CD4-positive, alpha-beta T cell treated with Interleukin-15 for 4 hours (primary cell): ENCODE measurements around the gene SMAP2.
"Not testable (repeated sequence)": the region's sequence is repeated elsewhere in the genome, so short reads cannot be mapped to it uniquely, and the experiment has no call there.

Experiments used
- DNase-seq: peaks from one replicate; pipeline ENCODE4 v3.0.0-alpha.2; 2020; ENCODE audit warnings: low spot score

The SMAP2 gene

DNA sequence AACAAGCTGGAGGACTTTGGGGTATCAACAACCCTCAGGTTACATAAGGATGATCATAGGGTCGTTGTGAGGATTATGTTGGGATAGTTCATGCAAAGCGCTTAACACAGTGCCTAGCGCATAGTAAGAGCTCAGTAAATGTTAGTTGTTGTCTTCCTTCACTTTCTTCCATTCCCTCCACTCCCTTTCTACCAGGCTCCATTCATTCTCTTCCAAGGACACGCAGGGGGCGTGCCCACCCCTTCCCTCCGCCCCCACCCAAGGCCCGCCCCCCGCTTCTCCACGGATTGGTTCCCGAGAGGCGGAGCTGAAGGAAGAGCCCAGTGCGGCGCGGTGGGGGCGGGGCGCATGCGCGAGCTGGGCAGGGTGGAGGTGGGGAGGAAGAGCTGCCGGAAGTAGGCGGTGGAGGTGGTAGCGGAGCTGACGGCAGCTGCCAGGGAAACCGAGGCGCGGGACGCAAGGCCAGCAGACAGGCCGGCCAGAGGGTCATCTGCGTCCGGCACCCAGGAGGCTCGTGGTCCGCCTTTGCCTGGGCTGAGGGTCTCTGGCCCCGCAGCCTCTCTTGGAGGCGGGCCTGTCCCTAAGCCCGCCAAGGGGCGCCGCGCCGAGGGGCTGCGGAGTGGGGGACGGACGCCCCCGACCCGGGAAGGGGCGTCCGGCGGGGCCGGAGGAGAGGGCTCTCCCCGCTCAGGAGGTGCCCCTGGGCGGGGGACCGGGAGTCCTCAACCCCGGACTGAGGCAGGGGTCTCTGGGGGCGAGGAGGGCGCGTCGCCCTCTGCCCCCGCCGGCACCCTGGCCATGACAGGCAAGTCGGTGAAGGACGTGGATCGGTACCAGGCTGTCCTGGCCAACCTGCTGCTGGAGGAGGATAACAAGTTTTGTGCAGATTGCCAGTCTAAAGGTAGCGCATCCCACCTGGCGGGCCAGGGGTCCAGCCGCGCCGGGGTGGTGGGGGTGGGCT is at the start of gene SMAP2:
TSS of gene SMAP2 (plus strand) at position 405 of the 961 bp plus-strand sequence. CDS start at position 799, 394 bp downstream.
- DNase-seq: peak; percentile 95

DNA sequence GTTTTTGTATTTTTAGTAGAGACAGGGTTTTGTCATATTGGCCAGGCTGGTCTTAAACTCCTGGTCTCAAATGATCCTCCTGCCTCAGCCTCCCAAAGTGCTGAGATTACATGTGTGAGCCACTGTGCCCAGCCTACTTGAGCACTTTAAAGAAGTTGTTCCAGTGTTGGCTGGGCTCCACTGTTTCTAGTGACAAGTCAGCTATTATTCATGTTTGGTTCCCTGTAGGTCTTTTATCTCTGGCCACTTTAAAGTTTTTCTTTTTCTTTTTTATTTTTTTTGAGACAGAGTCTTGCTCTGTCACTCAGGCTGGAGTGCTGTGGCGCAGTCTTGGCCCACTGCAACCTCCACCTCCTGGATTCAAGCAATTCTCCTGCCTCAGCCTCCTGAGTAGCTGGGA is 42.1 kb upstream of the SMAP2 start:
- not testable (repeated sequence) for DNase-seq

DNA sequence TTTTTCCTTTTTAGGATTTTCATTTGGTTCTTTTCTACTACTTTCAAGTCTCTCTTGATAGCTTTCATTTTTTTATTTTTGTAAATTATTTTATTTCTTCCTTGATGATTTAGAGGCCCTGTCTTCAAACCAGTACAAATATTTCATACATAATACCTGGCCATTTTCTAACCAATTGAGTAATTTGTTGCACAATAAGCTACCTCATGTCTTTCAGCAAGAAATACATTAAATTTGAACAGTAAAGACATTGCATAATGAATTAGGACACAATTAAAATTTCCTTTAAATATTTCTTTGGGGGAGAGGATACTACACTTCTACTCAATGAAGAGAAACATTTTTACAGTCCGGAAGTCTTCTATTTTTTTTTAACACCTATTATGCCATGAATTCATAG is 40.8 kb upstream of the SMAP2 start:
- DNase-seq: no peak

DNA sequence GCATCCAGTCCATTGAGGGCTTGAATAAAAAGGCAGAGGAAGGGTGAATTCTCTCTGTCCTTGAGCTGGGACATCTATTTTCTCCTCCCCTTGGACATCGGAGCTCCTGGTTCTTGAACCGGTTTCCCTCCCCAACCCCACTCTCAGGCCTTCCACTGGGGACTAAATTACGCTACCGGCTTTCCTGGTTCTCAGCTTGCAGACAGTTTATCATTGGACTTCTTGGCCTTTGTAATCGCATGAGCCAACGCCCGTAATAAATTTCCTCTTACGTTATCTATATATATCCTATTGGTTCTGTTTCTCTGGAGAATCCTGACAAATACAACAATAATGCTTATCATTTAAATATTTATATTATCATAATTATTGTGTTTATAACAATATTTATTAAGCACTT is 36.1 kb upstream of the SMAP2 start:
- DNase-seq: no peak

DNA sequence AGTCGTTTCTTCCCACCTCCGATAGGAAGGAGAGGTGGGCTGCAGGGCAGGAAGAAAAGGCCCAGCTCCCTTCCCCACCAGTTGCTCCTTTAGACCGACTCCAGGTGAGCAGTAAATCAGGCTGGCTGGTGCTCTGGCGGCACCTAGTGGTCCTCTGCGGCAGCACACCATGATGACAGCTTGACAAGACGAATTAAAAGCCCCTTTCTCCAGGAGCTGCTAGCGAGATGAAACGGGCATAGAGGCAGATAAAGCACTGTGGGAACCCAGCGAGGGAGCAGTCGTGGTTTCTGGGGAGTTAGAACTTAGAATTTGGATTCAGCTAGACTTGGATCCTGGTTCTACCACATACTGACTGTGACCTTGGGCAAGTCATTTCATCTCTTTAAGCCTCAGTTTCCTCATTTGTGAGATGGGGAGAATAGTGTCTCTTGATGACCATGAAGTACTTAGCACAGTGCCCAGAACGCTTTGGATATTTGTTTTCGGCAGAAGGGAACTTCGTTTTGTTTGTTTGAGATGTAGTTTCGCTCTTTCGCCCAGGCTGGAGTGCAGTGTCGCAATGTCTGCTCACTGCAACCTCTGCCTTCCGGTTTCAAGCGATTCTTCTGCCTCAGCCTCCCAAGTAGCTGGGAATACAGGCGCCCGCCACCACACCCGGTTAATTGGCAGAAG is 34.6 kb upstream of the SMAP2 start:
- DNase-seq: peak; percentile 92

DNA sequence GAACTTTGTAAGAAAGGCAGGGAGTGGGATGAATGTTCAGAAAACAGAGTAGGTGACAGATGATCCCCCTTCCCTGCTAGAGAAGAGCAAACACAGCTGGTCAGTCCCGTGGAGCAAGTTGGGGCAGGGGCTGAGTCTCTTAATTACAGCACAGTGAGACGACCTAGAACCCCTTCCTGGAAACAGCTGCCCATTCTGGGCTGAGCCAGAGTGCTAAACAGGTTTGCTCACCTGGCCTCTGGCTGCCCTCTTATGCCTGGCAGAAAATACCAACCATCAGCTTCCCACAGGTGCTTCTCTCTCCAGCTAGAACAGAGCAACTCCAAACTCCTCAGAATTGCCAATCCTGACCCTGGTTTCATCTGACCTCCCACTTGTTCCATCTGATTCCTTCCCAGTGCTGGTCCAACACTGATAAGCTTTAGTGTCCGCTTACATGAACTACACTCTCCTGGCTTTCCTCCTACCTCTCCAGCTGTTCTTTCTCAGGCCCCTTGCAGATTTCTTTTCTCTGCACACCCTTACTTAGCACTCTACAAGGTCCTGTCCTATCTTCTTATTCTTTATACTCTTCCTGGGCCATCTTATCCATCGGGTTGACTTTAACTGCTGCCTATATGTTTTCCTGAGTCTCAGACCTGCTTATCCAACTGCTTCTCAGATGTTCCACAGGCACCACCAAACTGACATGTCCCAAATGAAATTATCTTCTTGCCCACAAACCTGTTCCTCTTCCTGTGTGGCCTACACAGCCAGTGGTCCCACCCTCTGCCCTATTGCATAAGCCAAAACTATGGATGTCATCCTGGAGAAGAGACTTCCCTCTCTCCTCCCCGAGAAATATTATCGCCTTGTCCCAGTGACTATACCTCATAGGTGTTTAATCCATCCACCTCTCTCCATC is 33.9 kb upstream of the SMAP2 start:
- no peak for DNase-seq

DNA sequence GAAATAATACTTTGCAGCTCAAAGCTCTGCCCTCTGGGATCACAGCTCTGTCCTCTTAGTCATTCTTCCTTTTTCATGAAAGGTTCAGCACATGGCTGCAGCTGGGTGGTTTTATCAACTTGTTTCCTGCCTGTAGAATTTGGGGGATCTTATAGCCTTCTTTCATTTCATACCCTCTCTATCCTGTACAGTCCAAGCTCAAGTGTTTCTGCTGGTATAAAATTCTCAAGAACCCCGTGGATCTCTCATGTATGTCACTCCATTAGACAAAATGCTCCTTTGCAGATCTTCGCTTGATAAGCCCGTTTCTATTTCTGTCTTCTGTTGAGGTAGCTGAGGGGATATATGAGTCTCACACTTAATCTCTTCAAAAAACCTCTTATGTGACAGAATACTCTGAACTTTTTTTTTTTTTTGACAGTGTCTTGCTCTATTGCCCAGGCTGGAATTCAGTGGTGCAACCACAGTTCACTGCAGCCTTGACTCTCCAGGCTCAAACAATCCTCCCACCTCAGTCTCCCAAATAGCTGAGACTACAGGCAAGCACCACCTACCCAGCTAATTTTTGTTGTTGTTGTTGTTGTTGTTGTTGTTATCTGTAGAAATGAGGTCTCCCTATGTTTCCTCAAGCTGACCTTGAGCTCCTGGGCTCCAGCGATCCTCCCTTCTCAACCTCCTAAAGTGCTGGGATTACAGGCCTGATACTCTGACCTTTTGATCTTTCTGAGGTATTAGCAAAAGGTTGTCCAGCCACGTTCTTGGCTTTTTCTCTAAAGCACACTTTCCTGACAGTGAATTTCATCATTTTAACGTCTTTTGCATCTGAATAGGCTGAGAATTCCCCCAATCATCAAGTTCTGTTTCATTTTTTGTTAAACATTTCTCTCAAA is 31.8 kb upstream of the SMAP2 start:
- DNase-seq: no peak

DNA sequence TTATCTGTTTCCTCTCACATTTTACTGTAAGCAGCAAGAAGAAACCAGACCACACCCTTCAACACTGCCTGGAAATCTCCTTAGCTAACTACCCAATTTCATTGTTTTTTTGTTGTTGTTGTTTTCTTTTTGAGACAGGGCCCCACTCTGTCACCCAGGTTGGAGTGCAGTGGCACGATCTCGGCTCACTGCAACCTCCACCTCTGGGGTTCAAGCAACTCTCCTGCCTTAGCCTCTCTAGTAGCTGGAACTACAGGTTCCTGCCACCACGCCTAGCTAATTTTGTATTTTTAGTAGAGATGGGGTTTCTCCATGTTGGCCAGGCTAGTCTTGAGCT is 31.2 kb upstream of the SMAP2 start:
- not testable (repeated sequence) for DNase-seq

DNA sequence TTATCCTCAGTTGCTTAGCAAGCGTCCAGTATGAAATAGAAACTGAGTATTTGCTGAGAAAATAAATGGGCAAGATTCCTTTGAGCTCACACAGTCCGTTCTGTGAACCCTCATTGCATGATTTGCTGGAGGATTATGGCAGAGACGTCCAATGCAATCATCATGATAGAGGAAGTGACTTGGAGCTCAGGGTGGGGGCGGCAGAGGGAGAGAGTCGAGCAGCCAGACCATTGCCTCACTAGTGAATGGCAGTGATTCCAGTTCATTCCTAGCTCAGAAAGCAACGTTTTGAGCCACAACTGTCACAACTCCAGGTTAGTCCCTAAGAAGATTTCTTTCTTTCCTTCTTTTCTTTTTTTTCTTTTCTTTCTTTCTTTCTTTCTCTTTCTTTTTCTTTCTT is 28.9 kb upstream of the SMAP2 start:
- DNase-seq: no peak

DNA sequence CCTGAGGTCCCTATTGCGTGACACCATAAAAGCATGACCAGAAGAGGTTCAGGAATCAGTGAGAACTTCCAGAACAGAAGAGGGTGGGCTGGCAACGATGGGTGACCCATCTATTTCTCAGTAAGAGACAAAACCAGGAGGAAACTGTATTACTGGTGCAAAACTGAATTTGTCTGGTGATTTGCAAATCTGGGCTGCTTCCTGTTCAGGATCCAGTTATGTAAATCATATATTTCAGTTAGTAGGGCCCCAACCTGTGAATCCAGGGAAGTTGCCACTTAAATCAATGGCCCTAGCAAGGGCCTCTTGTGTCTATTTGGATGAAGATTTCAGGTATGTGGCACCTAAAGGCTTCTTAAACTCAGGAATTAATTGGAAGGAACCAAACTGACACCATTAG is 23.1 kb upstream of the SMAP2 start:
- no peak for DNase-seq

DNA sequence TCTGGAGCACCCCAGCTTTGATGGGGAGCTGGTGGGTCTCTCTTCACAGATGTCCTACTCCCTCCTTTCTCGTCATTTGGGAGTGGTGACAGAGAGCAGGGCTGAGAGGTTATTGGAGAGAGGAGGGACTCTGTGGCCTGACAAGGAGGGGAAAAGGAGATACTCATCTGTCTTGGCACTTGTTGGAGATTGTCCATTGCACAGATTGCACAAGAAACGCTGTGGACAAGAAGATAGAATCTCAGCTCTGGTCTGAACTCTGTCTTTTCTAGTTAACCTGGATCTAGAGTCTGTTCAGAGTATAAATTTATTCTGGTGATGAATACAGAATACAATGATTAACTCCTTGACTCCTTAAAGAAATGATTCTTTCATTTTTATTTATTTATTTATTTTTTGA is 22.4 kb upstream of the SMAP2 start:
- DNase-seq: no peak

DNA sequence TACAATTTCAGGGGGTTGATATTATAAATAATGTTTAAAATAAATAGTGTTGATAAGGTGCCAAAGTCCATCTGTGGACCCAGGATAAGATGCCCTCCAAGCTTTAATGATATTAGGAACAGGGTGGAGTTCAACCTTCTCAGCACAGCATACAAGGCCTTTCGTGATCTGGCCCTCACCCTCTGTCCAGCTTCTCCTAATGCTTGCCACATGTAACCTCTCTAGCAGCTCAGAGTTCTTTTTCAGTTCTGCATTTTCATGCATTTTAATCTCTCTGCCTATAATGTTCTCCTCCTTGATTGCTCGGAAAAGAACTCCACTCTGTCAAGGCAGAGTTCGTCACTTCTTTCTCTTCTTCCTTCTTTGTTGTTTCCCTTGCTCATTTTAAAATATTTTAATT is 21.4 kb upstream of the SMAP2 start:
- no peak for DNase-seq

DNA sequence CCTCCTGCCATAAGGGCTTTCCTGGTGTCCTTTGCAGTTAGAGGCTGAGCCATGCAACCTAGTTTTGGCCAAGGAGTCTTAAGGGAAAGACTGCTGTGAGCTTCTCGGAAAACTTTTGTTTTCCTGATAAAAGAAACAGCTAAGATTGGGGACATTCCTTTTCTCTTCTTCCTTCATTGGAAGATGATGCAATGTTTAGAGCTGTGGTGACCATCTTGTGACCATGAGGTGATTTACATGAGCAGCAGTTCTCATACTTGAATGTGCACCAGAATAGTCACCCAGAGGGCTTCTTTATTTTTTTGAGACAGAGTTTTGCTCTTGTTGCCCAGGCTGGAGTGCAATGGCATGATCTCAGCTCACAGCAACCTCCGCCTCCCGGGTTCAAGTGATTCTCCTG is 20.4 kb upstream of the SMAP2 start:
- DNase-seq: no peak

DNA sequence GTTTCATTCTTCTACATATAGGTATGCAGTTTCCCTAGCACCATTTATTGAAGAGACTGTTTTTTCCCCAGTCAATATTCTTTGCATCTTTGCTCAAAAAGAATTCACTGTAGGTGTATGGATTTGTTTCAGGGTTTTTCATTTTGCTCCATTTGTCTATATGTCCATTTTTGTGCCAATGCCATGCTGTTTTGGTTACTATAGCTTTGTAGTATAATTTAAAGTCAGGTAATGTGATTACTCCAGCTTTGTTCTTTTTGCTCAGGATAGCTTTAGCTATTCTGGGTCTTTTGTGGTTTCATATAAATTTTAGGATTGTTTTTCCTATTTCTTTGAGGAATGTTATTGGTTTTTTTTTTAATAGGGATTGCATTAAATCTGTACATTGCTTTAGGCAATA is 15.9 kb upstream of the SMAP2 start:
- DNase-seq: no peak

DNA sequence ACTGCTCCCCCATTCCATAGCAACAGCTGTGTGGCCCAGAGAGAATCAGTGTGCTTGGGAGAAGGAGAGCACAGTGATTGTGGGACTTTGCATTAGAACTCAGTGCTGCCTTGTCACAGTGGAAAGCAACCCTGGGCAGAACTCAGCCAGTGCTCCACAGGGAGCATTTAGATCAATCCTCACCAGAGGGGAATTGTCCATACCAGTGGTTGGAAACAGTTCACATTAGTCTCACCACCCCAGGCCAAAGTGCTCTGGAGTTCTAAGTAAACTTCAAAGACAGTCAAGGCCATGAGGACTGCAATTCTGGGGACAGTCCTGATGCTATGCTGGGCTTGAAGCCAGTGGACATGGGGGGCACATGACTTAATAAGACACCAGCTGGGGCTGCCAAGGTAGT is 12.9 kb upstream of the SMAP2 start:
- no peak for DNase-seq

DNA sequence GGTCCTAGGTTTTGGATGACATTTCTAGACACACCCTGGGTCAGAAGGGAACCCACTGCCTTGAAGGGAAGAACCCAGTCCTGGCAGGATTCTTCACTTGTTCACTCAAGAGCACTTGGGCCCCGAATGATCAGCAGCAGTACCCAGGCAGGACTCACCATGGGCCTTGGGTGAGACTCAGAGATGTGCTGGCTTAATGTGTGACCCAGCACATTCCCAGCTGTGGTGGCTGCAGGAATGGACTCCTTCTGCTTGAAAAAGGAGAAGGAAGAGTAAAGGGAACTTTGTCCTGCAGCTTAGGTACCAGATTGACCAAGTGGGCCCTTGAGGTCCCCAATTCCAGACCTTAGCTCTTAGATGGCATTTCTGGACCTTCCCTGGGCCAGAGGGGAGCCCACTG is 12.3 kb upstream of the SMAP2 start:
- no peak for DNase-seq

DNA sequence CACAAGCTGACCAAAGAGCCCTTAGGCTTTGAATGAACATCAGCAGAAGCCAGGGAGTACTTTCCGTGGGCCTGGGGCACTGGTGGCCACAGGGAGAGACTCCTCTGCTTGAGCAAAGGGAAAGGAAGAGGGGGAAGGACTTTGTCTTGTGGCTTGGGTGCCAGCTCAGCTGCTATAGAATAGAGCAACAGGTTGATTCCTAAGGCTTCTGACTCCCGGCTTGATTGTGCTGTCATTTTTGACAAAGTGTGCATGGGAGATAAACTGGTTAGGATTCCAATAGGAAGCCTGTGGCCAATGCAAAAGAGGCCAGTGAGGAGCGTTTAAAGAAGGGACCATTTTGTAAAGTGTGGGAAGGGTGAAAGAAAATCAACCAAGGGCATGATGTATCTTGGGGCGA is 11.9 kb upstream of the SMAP2 start:
- no peak for DNase-seq

DNA sequence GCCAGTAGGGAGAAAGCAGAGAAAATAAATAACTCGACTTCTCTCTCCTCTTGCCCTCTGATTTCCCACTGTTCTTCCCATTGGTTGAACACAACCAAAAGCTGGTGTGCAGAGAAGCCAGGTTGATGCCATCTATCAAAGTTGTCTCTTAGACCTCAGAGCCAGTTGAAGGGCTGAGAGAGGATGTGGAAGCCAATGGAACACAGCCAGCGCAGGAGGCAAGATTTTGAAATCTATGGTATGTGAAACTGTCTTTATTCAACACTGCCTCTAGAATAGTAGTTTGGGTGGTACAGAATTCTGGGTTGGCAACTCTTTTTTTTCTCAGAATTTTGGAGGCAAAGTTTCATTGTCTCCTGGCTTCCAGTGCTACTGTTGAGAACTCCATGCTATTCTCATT is 11.3 kb upstream of the SMAP2 start:
- no peak for DNase-seq

DNA sequence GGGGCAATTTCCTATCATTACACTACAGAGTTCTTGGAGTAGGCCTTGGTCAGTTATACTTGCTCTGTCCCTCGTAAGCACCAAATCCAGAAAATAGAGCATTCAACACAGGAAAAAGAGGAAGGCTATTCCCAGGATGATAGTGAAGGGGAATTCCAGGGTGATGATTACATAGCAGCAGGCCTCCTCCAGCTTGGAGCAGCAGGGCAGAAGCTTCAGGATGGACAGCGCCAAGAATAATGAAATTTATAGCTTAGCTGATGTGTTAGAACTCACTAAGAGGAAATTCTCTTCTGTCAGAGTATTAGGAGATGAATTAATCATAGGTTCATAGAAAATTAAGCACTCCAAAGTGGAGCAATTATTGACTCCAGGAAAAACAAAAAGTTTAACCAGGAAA is 10.8 kb upstream of the SMAP2 start:
- no peak for DNase-seq

DNA sequence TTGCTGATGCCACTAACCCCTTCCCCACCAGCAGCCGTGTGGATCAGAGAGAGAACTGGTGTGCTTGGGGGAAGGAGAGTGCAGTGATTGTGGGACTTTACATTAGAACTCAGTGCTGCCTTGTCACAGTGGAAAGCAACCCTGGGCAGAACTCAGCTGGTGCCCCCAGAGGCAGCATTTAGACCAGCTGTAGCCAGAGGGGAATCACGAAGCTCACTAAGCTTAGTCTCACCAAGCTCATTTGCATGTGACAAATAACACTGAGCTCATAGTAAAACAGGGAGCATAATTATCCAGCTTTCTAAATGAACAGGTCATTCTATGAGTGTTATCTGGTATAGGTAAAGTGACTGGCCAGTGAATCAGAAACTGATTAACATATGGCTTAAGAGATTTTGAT is 9.8 kb upstream of the SMAP2 start:
- no peak for DNase-seq

DNA sequence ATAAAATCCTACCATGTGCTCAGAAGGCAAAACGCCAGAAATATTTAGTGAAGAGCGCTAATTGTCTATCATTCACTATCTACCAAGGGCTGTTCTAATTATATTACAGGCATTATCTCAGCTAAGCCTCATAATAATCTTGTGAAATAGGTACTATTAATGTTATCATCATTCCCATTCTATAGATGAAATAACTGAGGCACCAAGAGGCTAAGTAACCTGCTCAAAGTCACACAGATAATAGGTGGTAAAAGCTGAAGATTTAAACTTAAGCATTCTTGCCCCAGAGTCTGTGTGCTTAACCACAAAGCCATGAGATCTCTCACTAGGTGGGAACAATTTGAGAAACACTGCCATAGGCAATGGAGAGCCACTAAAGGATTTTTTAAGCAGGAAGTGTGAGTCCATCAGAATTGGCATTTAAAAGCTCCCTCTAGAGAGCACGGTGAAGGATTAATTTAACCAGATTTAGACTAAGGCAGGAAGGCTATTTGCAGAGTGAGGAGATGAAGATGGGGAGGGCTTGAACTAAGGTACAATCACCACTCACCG is 1.7 kb upstream of the SMAP2 start:
- no peak for DNase-seq
